HG03342 (cell line): ENCODE measurements around the gene BABAM2.
"Not testable (repeated sequence)": the region's sequence is repeated elsewhere in the genome, so short reads cannot be mapped to it uniquely, and the experiment has no call there.

Experiments
- ATAC-seq: cut with Tn5 transposase; IDR thresholded peaks from one replicate; pipeline ENCODE4 v1.9.1; 2021; ENCODE audit warnings: mild to moderate bottlenecking, moderate library complexity; ENCODE audit not compliant: unreplicated experiment

Gene BABAM2

DNA sequence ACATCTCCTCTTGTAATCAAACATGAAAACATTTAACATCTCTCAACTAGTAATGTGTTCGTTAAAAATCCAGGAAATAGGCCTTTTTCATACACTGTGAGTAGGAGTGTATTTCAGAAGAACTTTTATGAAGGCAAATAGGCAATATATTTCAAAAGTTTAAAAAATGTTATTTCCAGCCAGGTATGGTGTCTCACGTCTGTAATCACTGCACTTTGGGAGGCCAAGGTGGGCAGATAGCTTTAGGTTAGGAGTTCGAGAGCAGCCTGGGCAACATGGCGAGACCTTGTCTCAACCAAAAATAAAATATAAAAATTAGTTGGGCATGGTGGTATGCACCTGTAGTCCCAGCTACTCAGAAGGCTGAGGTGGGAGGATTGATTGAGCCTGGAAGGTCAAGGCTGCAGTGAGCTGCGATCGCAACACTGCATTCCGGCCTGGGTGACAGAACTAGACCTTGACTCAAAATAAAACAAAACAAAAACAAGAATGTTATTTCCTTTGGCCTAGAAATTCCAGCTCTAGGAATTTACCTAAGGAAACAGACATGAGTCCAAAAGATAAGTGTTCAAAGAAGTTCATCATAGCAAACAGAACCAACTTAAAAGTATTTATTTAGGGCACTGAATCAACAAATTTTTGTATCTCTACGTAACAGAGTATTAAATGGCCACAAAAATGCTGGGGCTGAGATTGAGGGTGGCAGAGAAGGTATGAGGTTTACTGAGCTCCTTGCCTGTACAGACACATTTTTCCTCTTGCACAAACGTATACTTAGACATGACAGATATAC is 15.2 kb upstream of the BABAM2 start:
- no peak for ATAC-seq

DNA sequence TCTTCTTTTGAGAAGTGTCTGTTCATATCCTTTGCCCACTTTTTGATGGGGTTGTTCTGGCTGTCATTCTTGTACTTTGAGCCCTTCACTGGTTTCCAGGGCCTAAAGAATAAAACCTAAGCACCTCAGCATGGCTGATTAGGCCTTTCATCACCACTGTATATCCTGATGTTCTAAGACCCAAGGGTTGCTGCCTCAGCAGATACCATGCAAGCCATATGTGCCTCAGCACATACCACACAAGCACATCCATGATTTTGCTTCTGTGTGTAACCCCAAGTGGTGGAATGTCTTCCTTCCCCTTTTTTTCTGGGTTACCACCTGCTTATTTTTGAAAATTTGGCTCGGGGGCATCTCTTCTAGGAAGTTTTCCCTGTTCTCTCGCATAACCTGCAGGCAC is 11.7 kb upstream of the BABAM2 start:
- no peak for ATAC-seq

DNA sequence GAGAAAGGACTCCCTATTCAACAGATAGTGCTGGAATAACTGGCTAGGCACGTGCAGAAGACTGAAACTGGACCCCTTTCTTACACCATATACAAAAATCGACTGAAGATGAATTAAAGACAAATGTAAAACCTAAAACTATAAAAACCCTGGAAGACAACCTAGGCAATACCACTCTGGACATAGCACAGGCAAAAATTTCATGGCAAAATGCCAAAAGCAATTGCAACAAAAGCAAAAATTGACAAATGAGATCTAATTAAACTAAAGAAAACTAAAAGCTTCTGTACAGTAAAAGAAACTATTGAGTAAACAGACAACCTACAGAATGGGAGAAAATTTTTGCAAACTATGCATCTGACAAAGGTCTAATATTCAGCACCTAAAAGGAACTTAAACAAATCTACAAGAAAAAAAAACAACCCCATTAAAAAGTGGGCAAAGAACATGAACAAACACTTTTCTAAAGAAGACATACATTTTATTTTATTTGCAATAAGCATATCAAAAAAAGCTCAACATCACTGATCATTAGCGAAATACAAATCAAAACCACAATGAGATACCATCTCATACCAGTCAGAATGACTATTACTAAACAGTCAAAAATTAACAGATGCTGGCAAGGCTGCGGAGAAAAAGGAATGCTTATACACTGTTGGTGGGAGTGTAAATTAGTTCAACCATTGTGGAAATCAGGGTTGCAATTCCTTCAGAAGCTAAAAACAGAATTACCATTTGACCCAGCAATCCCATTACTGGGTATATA is 8.5 kb upstream of the BABAM2 start:
- not testable (repeated sequence) for ATAC-seq

DNA sequence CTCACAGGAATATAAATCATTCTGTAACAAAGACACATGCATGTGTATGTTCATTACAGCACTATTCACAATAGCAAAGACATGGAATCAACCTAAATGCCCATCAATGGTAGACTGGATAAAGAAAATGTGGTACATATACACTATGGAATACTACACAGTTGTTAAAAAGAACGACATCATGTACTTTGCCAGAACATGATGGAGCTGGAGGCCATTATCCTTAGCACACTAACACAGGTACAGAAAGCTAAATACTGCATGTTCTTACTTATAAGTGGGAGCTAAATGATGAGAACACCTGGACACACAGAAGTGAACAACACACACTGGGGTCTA is 8.0 kb upstream of the BABAM2 start:
- ATAC-seq, result not testable (repeated sequence)

DNA sequence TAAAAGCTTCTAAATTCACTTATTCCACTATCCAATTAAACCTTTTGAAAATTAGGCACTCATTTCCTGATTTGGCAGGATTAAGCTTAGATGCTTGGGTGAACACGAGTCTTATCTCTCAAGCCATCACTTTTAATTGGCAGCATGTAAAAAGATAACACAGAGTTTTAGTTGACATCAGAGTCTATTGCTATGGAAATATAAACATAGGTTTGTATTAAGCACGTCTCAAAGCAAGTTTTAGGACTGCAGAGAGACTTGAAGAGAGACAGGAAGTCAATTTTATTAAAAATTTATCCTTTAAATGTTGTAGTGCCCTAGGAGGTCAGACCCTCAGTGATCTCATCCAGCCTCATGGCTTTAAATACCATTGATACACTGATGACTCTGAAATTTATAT is 5.9 kb upstream of the BABAM2 start:
- ATAC-seq, result no peak

DNA sequence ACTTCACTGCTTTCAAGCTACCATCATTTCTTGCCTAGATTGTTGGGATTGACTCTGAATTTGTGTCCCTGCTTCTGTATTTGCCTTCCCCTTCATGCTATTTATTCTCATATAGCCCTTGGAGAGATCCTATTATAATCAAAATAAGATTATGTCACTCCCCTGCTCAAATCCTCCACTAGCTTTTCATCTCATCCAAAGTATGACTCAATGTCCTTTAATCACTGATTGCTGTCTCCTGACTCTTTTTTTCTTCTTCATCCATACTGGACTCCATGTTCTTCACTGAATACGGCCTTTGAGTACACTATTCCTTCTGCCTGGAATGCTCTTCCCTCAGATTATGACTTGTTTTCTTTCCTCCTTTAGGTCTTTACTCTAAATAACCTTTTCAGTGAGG is 5.3 kb upstream of the BABAM2 start:
- ATAC-seq, result no peak

DNA sequence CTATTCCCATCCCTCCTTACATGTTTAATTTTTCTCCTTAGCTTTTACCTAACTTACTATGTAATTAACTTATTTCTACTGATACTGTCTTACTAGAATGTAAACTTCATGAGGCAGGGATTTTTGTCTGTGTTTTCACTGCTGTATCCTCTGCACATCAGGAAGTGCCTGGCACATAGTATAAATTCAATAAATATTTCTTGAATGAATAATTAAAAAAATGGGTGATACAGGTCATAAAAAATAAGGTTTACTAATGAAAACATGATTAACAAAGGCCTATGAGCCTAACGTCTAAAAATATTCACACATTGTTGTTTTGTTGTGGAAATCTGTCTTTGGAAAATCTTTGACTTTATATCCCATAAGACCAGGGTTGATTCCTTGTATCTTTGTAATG is 4.9 kb upstream of the BABAM2 start:
- no peak for ATAC-seq

DNA sequence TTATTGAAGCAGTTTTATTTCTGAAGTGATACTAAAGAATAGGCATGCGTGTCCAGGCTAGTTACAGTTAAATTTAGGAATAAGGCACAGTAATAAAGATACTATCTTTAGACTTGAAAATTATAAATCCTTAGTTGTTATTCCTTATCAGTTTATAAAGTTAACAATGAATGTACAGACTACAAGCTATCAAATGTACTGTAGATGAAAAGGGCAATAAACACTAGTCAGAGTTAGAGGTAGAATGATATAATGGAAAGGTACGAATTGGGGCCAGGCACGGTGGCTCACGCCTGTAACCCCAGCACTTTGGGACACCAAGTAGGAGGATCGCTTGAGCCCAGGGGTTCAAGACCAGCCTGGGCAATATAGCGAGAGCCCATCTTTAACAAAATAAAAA is 4.2 kb upstream of the BABAM2 start:
- no peak for ATAC-seq

DNA sequence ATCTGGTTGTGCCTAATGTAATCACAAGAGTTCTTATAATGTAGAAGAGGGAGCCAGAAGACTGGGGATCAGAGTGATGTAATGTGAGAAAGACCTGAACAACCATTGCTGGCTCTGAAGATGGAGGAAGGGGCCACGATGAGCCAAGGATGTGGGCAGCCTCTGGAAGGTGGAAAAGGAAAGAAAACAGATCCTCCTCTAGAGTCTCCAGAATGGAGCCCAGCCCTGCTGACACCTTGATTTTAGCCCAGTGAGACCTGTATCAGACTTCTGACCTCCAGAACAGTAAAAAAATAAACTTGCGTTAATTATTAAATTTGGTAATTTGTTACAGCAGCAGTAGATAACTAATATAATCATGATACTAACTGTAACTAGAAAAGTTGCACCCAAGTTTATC is 3.4 kb upstream of the BABAM2 start:
- ATAC-seq, result no peak

DNA sequence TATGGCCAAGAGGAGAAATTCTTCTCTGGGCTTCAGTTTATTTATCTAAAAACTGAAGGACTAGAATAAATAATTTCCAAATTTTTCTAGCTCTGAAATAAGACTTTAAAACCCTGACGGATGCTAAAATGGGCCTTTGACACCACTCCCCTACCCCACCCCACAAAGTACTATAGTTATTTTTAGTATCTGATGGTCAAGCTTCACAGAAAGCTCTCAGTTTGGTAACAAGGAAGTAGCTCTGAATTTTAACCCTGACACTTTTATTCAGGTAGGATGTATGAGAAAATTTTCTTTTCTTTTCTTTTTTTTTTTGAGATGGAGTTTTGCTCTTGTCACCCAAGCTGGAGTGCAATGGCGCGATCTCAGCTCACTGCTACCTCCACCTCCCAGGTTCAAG is 2.7 kb upstream of the BABAM2 start:
- no peak for ATAC-seq

DNA sequence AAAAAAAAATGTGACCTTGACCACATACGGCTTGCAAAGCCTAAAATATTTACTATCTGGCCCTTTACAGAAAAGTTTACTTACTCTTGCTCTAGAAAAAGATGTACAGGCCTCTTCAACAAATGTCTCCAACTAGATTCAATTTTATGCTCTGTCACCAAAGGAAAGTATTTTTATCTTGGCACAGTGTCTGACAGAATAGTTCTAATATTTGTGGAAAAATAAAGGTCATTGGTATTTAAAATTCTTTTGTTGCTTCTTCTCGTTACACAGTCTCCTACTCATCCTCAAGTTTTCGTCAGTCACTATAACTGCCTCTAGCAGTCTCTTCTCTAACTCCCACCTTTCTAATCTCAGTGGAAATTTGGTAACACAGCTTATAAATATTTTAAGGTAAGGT is 1.7 kb upstream of the BABAM2 start:
- no peak for ATAC-seq

DNA sequence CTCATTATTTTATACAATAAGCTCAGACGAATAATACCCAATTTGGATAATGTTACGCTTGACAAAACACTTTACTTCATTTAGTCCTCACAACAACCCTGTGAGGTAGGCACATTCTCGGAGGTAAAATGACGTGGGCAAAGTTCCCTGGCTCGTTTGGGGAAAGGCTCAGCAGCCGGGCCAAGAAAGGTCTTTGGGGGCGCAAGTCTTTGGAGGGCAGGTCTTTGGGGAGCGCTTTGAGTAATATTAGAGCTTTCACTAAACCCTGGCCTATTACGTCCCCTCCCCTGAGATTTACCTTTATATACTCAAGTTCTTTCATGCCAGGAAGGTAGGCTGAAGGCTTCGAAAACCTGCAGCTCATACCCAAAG is 769 bp upstream of the BABAM2 start:
- no peak for ATAC-seq

DNA sequence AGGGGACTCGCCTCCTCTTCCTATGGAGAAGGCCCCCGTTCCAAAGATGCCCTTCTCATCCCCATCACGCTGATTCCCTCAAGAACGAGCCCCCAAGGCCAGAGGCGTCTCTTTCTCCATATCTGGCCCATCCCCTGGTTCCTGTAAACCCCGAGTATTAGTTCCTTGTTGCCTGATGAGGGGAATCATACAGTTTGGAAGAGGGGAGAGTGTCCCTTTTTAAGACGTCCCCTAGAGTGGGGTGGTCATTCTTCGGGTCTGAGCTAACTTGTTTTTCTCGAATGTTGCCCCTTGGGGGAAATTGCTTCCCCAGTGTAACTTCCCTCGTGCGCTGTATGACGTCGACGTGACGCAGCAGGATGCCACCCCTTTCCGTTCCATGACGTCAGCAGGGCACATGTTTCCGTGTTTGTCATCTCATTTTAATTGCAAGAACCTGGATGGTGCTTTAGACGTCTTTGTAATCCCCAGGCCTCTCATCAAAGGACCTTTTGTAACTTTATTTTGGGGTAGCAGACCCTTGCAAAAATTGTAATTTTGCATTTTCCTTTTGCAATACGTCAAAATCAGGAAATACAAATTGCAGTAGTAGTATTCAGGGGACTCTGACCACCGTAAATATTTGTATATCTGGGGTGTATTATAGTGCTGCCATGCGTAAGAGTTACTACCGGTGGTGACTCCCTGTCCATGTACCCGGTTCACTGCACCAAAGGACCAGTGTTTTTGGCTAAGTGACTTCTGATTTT is 569 bp downstream of the BABAM2 start:
- peak; percentile 28 for ATAC-seq

DNA sequence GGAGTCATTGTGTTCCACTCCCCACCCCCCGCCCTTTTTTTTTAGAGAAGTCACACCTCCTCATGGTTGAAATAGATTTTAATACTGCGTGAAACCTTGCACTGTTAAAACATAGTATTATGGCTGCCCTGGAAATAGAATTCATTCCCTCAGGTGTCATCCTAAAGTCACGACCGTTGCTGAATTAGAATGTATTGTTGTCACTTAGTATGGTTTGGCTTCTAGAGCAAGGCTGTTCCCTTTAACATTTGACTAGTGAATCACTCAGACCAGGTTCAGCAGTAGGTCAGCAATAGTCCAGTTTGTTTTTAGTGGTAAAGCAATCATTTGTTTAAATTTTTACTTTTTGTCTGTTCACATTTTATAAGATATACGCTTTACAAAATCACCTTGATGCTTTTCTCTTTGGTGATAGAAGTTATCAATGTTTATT is 1.2 kb downstream of the BABAM2 start:
- no peak for ATAC-seq

DNA sequence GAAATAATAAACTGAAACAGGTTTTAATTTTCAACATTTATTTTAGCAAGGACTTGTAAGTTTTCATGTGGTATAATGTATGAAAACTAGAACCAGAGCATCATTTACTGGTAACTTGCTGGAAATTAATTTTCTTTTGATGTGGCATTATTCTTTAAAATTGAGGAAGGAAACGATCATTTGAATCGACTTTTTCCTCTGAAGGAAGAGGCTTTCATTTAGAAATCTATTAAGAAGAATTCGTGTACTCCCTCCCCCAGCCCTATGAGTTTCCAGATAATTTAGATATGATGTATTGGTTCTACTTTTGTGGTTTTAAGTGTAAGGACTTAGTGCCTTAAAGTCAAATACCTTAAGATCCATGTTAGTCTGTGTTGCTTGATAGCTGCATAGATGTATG is 2.5 kb downstream of the BABAM2 start:
- ATAC-seq, result no peak

DNA sequence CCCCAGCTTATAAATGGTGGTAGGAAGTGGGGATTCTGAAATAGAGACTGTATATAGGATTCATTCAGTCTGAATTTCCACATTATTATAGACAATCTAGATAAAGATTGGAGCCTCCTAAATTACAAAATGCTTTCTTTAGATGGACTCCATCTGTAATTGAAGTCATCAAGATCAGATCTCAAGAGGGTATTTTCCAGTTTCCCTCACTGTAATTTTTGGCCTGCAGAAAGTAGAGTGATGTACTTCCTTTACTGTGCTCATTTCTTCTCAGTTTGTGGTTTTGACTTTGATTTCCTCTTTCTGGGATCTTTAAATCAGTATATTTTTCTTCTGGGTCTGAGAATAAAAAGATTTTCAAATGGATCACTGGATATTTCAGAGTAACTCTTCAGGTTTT is 7.2 kb downstream of the BABAM2 start:
- ATAC-seq, result no peak

DNA sequence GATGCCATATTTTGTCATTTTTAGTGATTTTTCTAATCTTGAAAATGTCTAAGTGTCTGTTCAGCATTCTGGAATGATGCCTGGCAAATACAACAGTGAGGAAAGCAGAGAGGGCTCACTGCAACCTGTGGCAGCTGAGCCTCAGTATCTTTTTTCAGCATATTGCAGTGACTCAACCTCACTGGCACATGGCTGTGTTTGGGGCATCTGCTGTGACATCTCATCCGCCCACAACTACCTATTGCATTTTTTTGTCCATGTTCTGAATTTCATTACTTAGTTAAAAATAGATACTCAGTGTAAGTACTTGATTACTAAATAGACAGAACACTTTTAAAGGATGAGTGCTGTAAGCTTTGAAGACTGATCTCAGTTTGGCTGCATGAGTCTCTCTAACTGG is 10.7 kb downstream of the BABAM2 start:
- ATAC-seq, result no peak

DNA sequence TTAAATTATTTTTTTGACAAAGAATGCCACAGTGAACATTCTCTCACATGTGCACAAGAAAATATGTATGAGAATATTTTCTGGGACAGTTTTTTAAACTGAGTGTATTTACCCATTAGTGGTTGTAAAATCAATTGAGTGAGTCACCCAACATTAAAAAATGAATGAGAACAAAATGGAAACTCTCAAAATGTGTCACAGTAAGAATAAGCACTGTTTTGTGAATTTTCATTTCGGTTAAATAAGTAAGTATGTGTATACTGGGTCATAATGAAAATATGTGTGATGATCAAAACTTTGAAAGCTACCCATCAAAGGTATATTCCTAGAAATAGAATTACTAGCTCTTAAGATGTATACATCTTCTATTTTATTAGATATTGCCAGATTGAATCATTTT is 11.6 kb downstream of the BABAM2 start:
- no peak for ATAC-seq

DNA sequence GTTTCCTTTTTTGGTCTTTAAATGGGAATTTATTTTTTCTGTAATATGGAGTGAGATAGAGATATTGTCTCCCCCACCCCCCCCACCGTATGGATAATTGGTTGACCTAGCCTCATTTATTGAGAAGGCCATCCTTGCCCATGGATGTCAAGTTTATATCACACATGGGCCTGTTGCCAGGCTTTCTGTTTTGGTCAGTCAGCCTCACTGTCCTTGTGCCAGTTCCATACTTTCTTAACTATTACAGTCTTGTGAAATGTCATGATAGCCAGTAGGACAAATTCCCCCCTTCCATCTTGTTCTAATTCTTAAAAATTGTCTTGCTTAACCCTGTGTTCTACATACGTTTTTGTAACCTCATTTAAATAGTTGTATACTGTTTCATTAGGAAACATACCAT is 12.5 kb downstream of the BABAM2 start:
- no peak for ATAC-seq

DNA sequence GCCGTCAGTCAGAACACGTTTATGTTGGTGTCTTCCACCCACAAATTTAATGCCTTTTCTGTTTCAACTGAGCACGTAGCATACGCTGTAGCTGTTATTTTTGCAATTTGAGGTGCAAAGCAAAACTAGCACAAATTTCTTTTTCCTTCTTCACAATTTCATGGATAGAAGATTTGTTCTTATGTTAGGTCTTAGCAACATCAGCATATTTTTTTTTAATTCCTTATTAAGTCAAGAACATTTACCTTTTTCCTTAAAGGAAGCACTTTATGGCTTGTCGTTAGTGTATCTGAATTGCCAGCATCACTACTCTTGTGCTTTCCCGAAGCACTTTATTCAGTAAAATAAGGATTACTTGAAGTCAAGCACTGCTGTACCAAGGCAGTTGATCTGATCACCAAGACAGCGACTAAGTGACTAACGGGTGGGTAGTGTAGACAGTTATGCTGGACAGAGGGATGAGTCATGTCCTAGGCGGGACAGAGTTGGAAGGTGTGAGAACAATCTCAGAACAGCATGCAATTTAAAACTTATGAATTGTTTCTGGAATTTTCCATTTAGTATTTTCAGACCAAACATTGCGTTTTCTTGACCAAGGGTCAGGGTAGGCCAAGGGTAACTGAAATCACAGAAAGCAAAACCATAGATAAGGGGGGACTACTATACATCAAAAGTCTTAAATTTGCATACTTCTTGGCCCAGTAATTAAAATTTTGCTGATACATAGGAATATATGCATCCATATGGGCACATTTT is 13.3 kb downstream of the BABAM2 start:
- no peak for ATAC-seq

DNA sequence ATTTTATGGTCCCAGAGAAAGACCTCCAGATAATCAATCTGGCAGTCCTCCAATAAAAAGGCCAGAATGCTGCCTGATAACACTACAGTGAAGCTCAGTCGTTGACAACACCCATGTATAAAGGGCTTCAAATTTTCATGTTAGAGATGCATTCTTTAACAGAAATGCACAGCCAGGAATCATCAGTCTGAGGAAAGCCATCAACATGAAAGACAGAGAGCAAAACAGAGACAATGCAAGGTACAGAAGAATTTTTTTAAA is 13.8 kb downstream of the BABAM2 start:
- no peak for ATAC-seq

DNA sequence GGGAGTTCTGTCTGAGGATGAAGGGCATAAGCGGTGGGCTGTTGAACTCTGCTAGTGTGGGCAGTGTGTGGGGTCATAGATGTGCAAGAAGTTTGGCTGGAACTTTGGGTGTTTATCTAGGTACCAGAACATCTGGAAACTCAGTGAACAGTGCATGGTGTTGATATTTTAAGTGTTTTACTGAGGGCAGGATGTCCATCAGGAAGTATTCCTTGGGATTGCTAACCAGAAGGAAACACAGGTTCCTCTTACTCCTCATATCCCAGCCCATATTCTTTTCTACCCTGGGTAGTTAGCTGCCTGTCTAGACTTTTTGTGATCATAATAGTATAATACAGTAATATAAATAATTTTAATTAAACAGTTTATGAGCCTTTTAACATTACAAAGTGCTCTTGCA is 15.5 kb downstream of the BABAM2 start:
- no peak for ATAC-seq
